Measurements from ENCODE around the gene SLC38A4.

Gene SLC38A4

DNA sequence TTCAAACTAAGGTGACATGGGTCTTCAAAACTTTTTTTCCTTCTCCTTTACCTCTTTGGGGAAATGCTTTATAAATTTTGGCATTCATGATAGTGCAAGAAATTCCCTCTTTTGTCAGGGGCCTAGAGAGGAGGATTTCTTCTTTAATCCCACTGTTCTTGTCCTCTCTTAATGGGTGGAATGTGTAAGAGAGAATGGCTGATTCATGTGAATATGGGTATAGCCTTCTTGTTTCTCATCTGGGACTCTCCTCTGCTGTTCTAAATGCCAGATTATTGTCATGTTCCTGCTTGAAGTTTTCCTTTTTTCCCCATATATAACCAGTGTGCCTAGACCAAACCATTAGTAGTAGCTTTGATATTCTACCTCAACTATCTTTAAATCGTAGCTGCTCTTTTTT is 46.7 kb downstream of the SLC38A4 start:
- no peak overlapping the region for H2AFZ ChIP-seq (ENCODE audit: low read length)
- no peak overlapping the region for H3K4me3 ChIP-seq (ENCODE audit: low read length, poor library complexity, severe bottlenecking)
- H3K9me2 ChIP-seq (replicated peaks; ENCODE audit: low read depth, low read length): no peaks in the 10 kb centered on the region
- no peak overlapping the region for H3K4me2 ChIP-seq (ENCODE audit: low read depth, low read length, poor library complexity, severe bottlenecking)
- H4K20me1 ChIP-seq (ENCODE audit: insufficient read depth, low read length, poor library complexity, severe bottlenecking): no peaks in the 10 kb centered on the region
- TF ChIP-seq, protein P1, sequence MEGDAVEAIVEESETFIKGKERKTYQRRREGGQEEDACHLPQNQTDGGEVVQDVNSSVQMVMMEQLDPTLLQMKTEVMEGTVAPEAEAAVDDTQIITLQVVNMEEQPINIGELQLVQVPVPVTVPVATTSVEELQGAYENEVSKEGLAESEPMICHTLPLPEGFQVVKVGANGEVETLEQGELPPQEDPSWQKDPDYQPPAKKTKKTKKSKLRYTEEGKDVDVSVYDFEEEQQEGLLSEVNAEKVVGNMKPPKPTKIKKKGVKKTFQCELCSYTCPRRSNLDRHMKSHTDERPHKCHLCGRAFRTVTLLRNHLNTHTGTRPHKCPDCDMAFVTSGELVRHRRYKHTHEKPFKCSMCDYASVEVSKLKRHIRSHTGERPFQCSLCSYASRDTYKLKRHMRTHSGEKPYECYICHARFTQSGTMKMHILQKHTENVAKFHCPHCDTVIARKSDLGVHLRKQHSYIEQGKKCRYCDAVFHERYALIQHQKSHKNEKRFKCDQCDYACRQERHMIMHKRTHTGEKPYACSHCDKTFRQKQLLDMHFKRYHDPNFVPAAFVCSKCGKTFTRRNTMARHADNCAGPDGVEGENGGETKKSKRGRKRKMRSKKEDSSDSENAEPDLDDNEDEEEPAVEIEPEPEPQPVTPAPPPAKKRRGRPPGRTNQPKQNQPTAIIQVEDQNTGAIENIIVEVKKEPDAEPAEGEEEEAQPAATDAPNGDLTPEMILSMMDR (conservative IDR thresholded peaks at IDR 0.05; ENCODE audit: low read length): no peak
- no peak for TF ChIP-seq EZH2phosphoT487 (IDR thresholded peaks at IDR 0.05; ENCODE audit: borderline replicate concordance)
- H3K4me1 ChIP-seq (ENCODE audit: insufficient read depth, low read length, poor library complexity, severe bottlenecking): peaks cover 7% of the 10 kb centered on the region
- no peaks in the 10 kb centered on the region for H3K36me3 ChIP-seq (ENCODE audit: insufficient read depth, low read length)
- H3F3A ChIP-seq (ENCODE audit: low read depth): no peaks in the 10 kb centered on the region
- no peaks in the 10 kb centered on the region for H3K9me3 ChIP-seq (ENCODE audit: insufficient read depth, low read depth, low read length)
- H3K27me3 ChIP-seq (ENCODE audit: insufficient read depth, low read length, poor library complexity, severe bottlenecking): no peaks in the 10 kb centered on the region
- H3K9ac ChIP-seq (ENCODE audit: low read depth, low read length, poor library complexity, severe bottlenecking): no peak overlapping the region
- H3K79me2 ChIP-seq (ENCODE audit: insufficient read depth, low read length): no peaks in the 10 kb centered on the region

DNA sequence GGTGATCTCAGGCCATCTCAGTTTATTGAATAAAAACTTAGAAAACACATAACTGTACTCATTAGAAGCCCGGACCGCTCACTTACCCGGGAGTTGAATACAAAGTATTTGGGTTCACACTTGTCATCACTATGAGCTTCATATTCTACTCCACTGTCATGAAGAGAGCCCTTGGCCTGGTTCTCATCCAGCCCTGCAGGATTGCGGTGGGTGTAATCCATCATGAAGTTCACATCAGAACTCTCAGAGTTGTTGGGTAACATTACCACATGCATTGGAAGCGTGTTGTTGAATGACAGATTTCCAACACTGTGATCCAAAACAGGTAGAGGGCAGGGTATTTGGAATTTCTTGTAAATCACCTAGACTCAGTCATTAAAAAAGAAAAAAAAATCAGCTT is 47.4 kb downstream of the SLC38A4 start:
- no peaks in the 10 kb centered on the region for H3K27me3 ChIP-seq (ENCODE audit: insufficient read depth, low read length, poor library complexity, severe bottlenecking)
- no peak overlapping the region for H3K9ac ChIP-seq (ENCODE audit: low read depth, low read length, poor library complexity, severe bottlenecking)
- H3K4me1 ChIP-seq (ENCODE audit: insufficient read depth, low read length, poor library complexity, severe bottlenecking): peaks cover 7% of the 10 kb centered on the region
- no peaks in the 10 kb centered on the region for H3K79me2 ChIP-seq (ENCODE audit: insufficient read depth, low read length)
- no peak overlapping the region for H3K4me2 ChIP-seq (ENCODE audit: low read depth, low read length, poor library complexity, severe bottlenecking)
- H2AFZ ChIP-seq (ENCODE audit: low read length): no peak overlapping the region
- H3K9me2 ChIP-seq (replicated peaks; ENCODE audit: low read depth, low read length): no peaks in the 10 kb centered on the region
- no peaks in the 10 kb centered on the region for H3K9me3 ChIP-seq (ENCODE audit: insufficient read depth, low read depth, low read length)
- no peak overlapping the region for H3K4me3 ChIP-seq (ENCODE audit: low read length, poor library complexity, severe bottlenecking)
- no peaks in the 10 kb centered on the region for H3F3A ChIP-seq (ENCODE audit: low read depth)
- no peak for TF ChIP-seq EZH2phosphoT487 (IDR thresholded peaks at IDR 0.05; ENCODE audit: borderline replicate concordance)
- TF ChIP-seq, protein P1 (conservative IDR thresholded peaks at IDR 0.05; ENCODE audit: low read length): no peak
- H3K36me3 ChIP-seq (ENCODE audit: insufficient read depth, low read length): no peaks in the 10 kb centered on the region
- H4K20me1 ChIP-seq (ENCODE audit: insufficient read depth, low read length, poor library complexity, severe bottlenecking): no peaks in the 10 kb centered on the region

DNA sequence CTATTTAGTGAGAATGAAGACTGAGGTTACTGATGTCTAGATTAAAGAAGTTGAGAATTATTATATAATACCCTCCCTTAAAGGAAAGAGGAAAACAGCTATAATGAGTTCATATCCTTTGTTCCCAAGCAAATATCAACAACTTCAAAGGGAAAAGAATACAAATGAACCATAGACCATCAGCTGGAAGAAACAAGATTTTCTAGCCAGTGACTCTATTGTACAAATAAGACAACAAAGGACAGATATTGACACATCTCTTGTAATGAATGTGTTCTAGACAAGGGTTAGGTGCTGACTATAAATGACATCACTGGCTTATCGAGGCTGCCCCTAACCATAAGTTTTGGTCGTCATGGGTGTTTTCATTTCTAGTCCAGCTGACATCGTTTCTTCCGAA is 48.2 kb downstream of the SLC38A4 start:
- Histone ChIP-seq H4K20me1 (ENCODE audit: insufficient read depth, low read length, poor library complexity, severe bottlenecking) (no peaks in the 10 kb centered on the region), H3K9ac (ENCODE audit: low read depth, low read length, poor library complexity, severe bottlenecking) (no peak overlapping the region), H3F3A (ENCODE audit: low read depth) (no peaks in the 10 kb centered on the region), H3K9me3 (ENCODE audit: insufficient read depth, low read depth, low read length) (no peaks in the 10 kb centered on the region), H2AFZ (ENCODE audit: low read length) (no peak overlapping the region), H3K27me3 (ENCODE audit: insufficient read depth, low read length, poor library complexity, severe bottlenecking) (no peaks in the 10 kb centered on the region), H3K9me2 (replicated peaks; ENCODE audit: low read depth, low read length) (no peaks in the 10 kb centered on the region), H3K4me3 (ENCODE audit: low read length, poor library complexity, severe bottlenecking) (no peak overlapping the region), H3K36me3 (ENCODE audit: insufficient read depth, low read length) (no peaks in the 10 kb centered on the region), H3K4me2 (ENCODE audit: low read depth, low read length, poor library complexity, severe bottlenecking) (no peak overlapping the region), H3K79me2 (ENCODE audit: insufficient read depth, low read length) (no peaks in the 10 kb centered on the region), H3K4me1 (ENCODE audit: insufficient read depth, low read length, poor library complexity, severe bottlenecking) (peaks cover 7% of the 10 kb centered on the region)
- TF ChIP-seq, protein P1 (conservative IDR thresholded peaks at IDR 0.05; ENCODE audit: low read length): no peak
- TF ChIP-seq EZH2phosphoT487 (IDR thresholded peaks at IDR 0.05; ENCODE audit: borderline replicate concordance): no peak
